OCI-LY7 (cell line): Measurements from ENCODE around the gene KLK15. TPM values are rescaled to one million over a fixed set of nuclear protein-coding genes. Genes with fewer than 3 reads are reported as not detected.

Source experiments
- BruUV-seq: library from RNA; stranded (reverse); fragments of 400-500 nt; replicated peaks from 2 replicates; lab custom pipeline; 2021; lab: Mats Ljungman, UMichigan
- CTCF ChIA-PET: fragments of 300-600 bp; sonication (Branson Sonifier 250); formaldehyde crosslinking; loops from one replicate; lab custom pipeline; 2022; ENCODE audit warnings: antibody characterized with exemption; ENCODE audit not compliant: unreplicated experiment; lab: Charles Lee
- POLR2A ChIA-PET: fragments of 300-600 bp; sonication (Branson Sonifier 250); formaldehyde crosslinking; loops from one replicate; lab custom pipeline; 2022; ENCODE audit warnings: antibody characterized with exemption; lab: Charles Lee
- DNase-seq: peaks from one replicate; pipeline ENCODE4 v3.0.0-alpha.2; 2015; ENCODE audit warnings: low spot score
- H2AFZ ChIP-seq: fragments of 200-600 bp; sonication (generic), shearing (Covaris generic); 2 replicates; pipeline ENCODE4 v1.6.1; 2014; ENCODE audit warnings: mild to moderate bottlenecking, antibody characterized with exemption, low read length, moderate library complexity
- H3K27ac ChIP-seq: fragments of 200-600 bp; sonication (generic); 2 replicates; pipeline ENCODE4 v1.5.1; 2014; ENCODE audit warnings: mixed run types, low read depth, mild to moderate bottlenecking, moderate library complexity, low read length, inconsistent platforms; ENCODE audit not compliant: poor library complexity, severe bottlenecking
- H3K36me3 ChIP-seq: fragments of 200-600 bp; sonication (generic); 2 replicates; pipeline ENCODE4 v1.6.1; 2014; ENCODE audit warnings: mild to moderate bottlenecking, antibody characterized with exemption, low read length, moderate library complexity, mixed read lengths; ENCODE audit not compliant: insufficient read depth
- H3K4me1 ChIP-seq: fragments of 200-600 bp; sonication (generic); 2 replicates; pipeline ENCODE4 v1.5.1; 2014; ENCODE audit warnings: mild to moderate bottlenecking, low read length; ENCODE audit not compliant: insufficient read depth, poor library complexity, severe bottlenecking
- H3K4me2 ChIP-seq: fragments of 200-600 bp; sonication (generic); 2 replicates; pipeline ENCODE4 v1.6.1; 2014; ENCODE audit warnings: mild to moderate bottlenecking, low read length
- H3K4me3 ChIP-seq: fragments of 200-600 bp; sonication (generic); 2 replicates; pipeline ENCODE4 v1.5.1; 2014; ENCODE audit warnings: mild to moderate bottlenecking, low read depth, low read length; ENCODE audit not compliant: poor library complexity, severe bottlenecking
- H3K79me2 ChIP-seq: fragments of 200-600 bp; sonication (generic); 2 replicates; pipeline ENCODE4 v1.6.1; 2016; ENCODE audit warnings: low read depth, mild to moderate bottlenecking, low read length, moderate library complexity, mixed read lengths; ENCODE audit not compliant: insufficient read depth
- H3K9me2 ChIP-seq: fragments of 200-600 bp; sonication (generic); 2 replicates; pipeline ENCODE4 v1.6.1; 2016; ENCODE audit warnings: mild to moderate bottlenecking, low read length, mixed read lengths; ENCODE audit not compliant: insufficient read depth
- H3K9me3 ChIP-seq: fragments of 200-600 bp; sonication (generic); 2 replicates; pipeline ENCODE4 v1.6.1; 2014; ENCODE audit warnings: mild to moderate bottlenecking, mixed run types, low read length, mixed read lengths
- H4K20me1 ChIP-seq: fragments of 200-600 bp; sonication (generic); 2 replicates; pipeline ENCODE4 v1.6.1; 2014; ENCODE audit warnings: mild to moderate bottlenecking, antibody characterized with exemption, low read length, moderate library complexity, mixed read lengths; ENCODE audit not compliant: insufficient read depth
- EZH2phosphoT487 ChIP-seq: fragments of 200-600 bp; sonication (generic); IDR thresholded peaks from 2 replicates; pipeline ENCODE4 v1.6.1; 2018; ENCODE audit warnings: low read depth, borderline replicate concordance, mild to moderate bottlenecking, mixed run types, antibody characterized with exemption, low read length, moderate library complexity, mixed read lengths
- intact Hi-C: fragments of 100-400 bp; cut with micrococcal nuclease; formaldehyde crosslinking; loops from one replicate; pipeline ENCODE4 v1.10.0; 2022; ENCODE audit not compliant: unreplicated experiment
- total RNA-seq, 2 experiments: library from RNA; depleted of rRNA in 1 of 2; stranded (reverse); fragments of >200 nt in 1 of 2; shearing (Covaris generic) in 1 of 2; gene quantifications; 2 replicates each; pipeline ENCODE4 v1.2.3, GENCODE V29; 2014 to 2022
- TF ChIP-seq, protein P1 (sequence below): fragments of 200-600 bp; sonication (generic); conservative IDR thresholded peaks from 2 replicates; pipeline ENCODE4 v1.5.1; 2014; ENCODE audit warnings: mild to moderate bottlenecking, antibody characterized with exemption, low read length, moderate library complexity, mixed read lengths

KLK15 gene
- total RNA-seq, 2 experiments from 2014 or later: not detected

DNA sequence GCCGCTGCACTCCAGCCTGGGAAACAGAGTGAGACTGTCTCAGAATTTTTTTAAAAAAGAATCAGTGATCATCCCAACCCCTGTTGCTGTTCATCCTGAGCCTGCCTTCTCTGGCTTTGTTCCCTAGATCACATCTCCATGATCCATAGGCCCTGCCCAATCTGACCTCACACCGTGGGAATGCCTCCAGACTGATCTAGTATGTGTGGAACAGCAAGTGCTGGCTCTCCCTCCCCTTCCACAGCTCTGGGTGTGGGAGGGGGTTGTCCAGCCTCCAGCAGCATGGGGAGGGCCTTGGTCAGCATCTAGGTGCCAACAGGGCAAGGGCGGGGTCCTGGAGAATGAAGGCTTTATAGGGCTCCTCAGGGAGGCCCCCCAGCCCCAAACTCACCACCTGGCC is 39.7 kb upstream of the KLK15 start, which contains the start of gene KLK2:
Gene KLK2 (plus strand): TSS at position 384 of the 400 bp plus-strand sequence. CDS start 35 bp downstream, outside the sequence.
- no peak for TF ChIP-seq EZH2phosphoT487
- TF ChIP-seq, protein P1, sequence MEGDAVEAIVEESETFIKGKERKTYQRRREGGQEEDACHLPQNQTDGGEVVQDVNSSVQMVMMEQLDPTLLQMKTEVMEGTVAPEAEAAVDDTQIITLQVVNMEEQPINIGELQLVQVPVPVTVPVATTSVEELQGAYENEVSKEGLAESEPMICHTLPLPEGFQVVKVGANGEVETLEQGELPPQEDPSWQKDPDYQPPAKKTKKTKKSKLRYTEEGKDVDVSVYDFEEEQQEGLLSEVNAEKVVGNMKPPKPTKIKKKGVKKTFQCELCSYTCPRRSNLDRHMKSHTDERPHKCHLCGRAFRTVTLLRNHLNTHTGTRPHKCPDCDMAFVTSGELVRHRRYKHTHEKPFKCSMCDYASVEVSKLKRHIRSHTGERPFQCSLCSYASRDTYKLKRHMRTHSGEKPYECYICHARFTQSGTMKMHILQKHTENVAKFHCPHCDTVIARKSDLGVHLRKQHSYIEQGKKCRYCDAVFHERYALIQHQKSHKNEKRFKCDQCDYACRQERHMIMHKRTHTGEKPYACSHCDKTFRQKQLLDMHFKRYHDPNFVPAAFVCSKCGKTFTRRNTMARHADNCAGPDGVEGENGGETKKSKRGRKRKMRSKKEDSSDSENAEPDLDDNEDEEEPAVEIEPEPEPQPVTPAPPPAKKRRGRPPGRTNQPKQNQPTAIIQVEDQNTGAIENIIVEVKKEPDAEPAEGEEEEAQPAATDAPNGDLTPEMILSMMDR: no peak
- Histone ChIP-seq H4K20me1 (no peaks in the 10 kb centered on the region), H3K9me3 (no peaks in the 10 kb centered on the region), H3K4me1 (no peaks in the 10 kb centered on the region), H3K9me2 (no peaks in the 10 kb centered on the region), H3K4me2 (no peak within 1 kb of the TSS), H2AFZ (no peak within 1 kb of the TSS), H3K36me3 (no peaks in the 10 kb centered on the region), H3K27ac (no peak within 1 kb of the TSS), H3K4me3 (no peak within 1 kb of the TSS), H3K79me2 (no peaks in the 10 kb centered on the region)
- no peak for DNase-seq
- no TSS peak for BruUV-seq
- intact Hi-C loops: no loop called here
- ChIA-PET POLR2A (interaction anchor here (0.6 kb wide), 1 partner anchor 103 kb away, joined by 4 read pairs; the partner anchor contains the start of gene GPR32), CTCF (no interaction called here)

DNA sequence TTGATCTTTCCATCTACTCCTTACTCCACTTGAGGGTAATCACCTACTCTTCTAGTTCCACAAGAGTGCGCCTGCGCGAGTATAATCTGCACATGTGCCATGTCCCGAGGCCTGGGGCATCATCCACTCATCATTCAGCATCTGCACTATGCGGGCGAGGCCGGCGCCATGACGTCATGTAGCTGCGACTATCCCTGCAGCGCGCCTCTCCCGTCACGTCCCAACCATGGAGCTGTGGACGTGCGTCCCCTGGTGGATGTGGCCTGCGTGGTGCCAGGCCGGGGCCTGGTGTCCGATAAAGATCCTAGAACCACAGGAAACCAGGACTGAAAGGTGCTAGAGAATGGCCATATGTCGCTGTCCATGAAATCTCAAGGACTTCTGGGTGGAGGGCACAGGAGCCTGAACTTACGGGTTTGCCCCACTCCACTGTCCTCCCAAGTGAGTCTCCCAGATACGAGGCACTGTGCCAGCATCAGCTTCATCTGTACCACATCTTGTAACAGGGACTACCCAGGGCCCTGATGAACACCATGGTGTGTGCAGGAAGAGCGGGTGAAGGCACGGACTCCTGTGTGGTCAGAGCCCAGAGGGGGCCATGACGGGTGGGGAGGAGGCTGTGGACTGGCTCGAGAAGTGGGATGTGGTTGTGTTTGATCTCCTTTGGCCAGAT is 37.2 kb upstream of the KLK15 start:
- intact Hi-C loops: no loop called here
- Histone ChIP-seq H3K4me1 (no peaks in the 10 kb centered on the region), H2AFZ (no peak overlapping the region), H3K36me3 (no peaks in the 10 kb centered on the region), H3K9me2 (no peaks in the 10 kb centered on the region), H3K9me3 (no peaks in the 10 kb centered on the region), H3K4me2 (no peak overlapping the region), H3K4me3 (no peak overlapping the region), H3K79me2 (no peaks in the 10 kb centered on the region), H3K27ac (no peak overlapping the region), H4K20me1 (no peaks in the 10 kb centered on the region)
- ChIA-PET POLR2A (no interaction called here), CTCF (no interaction called here)
- no peak for DNase-seq
- no TSS peak for BruUV-seq
- TF ChIP-seq EZH2phosphoT487: no peak
- TF ChIP-seq, protein P1: no peak

DNA sequence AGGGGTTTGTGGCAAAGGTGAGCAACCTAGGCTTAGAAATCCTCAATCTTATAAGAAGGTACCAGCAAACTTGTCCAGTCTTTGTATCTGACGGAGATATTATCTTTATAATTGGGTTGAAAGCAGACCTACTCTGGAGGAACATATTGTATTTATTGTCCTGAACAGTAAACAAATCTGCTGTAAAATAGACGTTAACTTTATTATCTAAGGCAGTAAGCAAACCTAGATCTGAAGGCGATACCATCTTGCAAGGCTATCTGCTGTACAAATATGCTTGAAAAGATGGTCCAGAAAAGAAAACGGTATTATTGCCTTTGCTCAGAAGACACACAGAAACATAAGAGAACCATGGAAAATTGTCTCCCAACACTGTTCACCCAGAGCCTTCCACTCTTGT is 36.1 kb upstream of the KLK15 start:
- no peak for TF ChIP-seq EZH2phosphoT487
- TF ChIP-seq, protein P1: no peak
- Histone ChIP-seq H3K9me2 (no peaks in the 10 kb centered on the region), H3K4me2 (no peak overlapping the region), H2AFZ (no peak overlapping the region), H3K36me3 (no peaks in the 10 kb centered on the region), H4K20me1 (no peaks in the 10 kb centered on the region), H3K9me3 (no peaks in the 10 kb centered on the region), H3K4me1 (no peaks in the 10 kb centered on the region), H3K4me3 (no peak overlapping the region), H3K27ac (no peak overlapping the region), H3K79me2 (no peaks in the 10 kb centered on the region)
- no peak for DNase-seq
- intact Hi-C loops: no loop called here
- BruUV-seq: no TSS peak
- ChIA-PET POLR2A (no interaction called here), CTCF (no interaction called here)
